Measurements from ENCODE around the gene SLC5A10.

SLC5A10 gene

DNA sequence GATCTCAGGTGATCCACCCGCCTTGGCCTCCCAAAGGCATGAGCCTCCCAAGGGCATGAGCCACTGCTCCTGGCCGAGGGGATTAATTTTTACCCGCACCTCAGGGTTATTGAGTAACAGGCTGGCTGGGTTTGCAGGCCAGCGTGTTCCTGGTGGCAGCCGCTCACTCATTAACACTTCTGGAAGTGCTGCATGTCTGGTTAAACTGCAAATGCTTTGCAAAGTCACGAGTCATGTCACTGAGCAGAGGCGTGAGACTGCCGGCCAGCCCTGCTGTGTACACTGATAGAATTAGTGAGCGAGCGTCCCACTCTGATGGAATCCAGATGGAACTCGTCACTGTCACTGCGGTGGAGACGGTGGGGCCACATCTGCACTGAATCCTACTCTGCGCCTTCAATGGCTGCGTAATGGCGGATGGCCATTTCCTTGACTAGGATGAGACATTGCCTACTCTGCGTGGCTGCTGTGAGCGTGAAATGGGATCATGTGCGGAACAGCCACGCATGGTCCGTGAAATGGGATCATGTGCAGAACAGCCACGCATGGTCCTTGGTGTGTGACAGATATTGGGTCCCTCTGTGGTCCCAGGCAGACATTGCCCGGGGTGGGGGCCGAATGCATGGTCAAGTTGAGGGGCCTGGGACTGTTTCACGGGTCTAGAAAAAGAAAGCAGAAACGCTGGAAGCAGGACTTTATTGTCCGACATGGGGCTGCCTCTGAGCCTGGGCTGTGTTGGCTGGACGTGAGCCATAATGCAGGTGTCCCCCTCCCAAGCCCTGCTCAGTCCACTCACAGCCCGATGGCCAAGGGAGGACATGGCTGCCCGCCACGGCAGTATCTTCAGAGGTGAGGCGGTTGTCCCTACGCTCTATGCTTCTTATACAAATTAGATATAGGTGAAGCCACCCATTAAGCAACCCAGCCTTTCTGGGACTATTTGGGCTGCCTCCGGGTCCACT is 740 bp upstream of the SLC5A10 start:
- Histone ChIP-seq H2BK120ac (ENCODE audit: low read depth, low read length) (no peak overlapping the region), H3K14ac (ENCODE audit: low read length) (no peak overlapping the region), H4K8ac (ENCODE audit: low read depth, low read length) (no peak overlapping the region), H3K4ac (ENCODE audit: low read length) (no peak overlapping the region), H3K27me3 (ENCODE audit: control insufficient read depth in 3 of 3, insufficient read depth in 3 of 3, low read depth in 1 of 3, low read length in 3 of 3) (peaks cover 0 to 23% (median 2%) of the 10 kb centered on the region in 3 experiments), H2BK5ac (ENCODE audit: low read length) (peak overlapping the region; percentile 42), H3K4me3 (ENCODE audit: low read length in 2 of 2) (no peak overlapping the region), H3K9me3 (replicated peaks in 1 of 2; ENCODE audit: control insufficient read depth in 2 of 2, insufficient read depth in 1 of 2, low read depth in 1 of 2, low read length in 2 of 2) (no peaks in the 10 kb centered on the region), H3K4me1 (ENCODE audit: control insufficient read depth in 2 of 2, insufficient read depth in 1 of 2, low read depth in 1 of 2, low read length in 2 of 2) (peaks cover 0 to 3% of the 10 kb centered on the region in 2 donors), H2BK12ac (ENCODE audit: low read length) (peak overlapping the region; percentile 75), H3K9ac (ENCODE audit: low read depth, low read length, poor library complexity) (peak overlapping the region; percentile 78), H3K79me1 (ENCODE audit: low read depth, low read length) (peaks cover 2% of the 10 kb centered on the region), H3K4me2 (ENCODE audit: insufficient read depth, low read length, poor library complexity, severe bottlenecking) (no peak overlapping the region), H3K36me3 (replicated peaks in 1 of 2; ENCODE audit: control insufficient read depth in 2 of 2, insufficient read depth in 2 of 2, low read length in 2 of 2) (no peaks in the 10 kb centered on the region), H4K91ac (ENCODE audit: low read depth, low read length, poor library complexity) (peak overlapping the region; percentile 49), H3K23ac (ENCODE audit: low read depth, low read length, poor library complexity) (no peak overlapping the region), H2BK15ac (ENCODE audit: low read length) (peak overlapping the region; percentile 10), H2AFZ (ENCODE audit: low read length) (no peak overlapping the region), H3K18ac (ENCODE audit: low read length) (peak overlapping the region; percentile 70), H3K27ac (replicated peaks; ENCODE audit: low read length) (no peak overlapping the region), H2AK5ac (ENCODE audit: low read depth, low read length) (peak overlapping the region; percentile 90)
- no CpG with 5 or more reads among the region's 34 CpGs for WGBS, 2 donors (ENCODE audit: extremely low coverage in 2 of 2, insufficient read length in 2 of 2, insufficient replicate concordance in 1 of 2)
- no peak for DNase-seq (ENCODE audit: low spot score)

DNA sequence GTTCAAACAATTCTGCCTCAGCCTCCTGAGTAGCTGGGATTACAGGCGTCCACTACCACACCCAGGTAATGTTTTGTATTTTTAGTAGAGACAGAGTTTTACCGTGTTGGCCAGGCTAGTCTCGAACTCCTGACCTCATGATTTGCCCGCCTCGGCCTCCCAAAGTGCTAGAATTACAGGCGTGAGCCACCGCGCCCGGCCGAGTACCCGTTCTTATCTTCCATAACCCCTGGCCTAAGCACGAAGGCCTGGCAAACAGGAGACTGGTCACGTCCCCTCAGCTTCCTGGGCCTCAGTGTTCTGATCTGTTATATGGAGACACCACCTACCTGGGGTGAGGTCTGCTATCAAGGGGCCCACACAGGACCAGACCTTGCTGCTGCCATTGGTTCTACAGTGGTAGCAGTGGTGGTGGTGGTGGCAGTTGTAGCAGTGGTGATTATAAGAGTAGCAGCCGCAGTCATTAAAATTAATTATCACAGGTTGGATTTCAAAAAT is 1.3 kb downstream of the SLC5A10 start:
- Histone ChIP-seq H3K27me3 (ENCODE audit: control insufficient read depth in 3 of 3, insufficient read depth in 3 of 3, low read depth in 1 of 3, low read length in 3 of 3) (peaks cover 0 to 7% (median 2%) of the 10 kb centered on the region in 3 experiments), H3K4ac (ENCODE audit: low read length) (no peak overlapping the region), H2BK120ac (ENCODE audit: low read depth, low read length) (no peak overlapping the region), H3K27ac (replicated peaks; ENCODE audit: low read length) (no peak overlapping the region), H4K8ac (ENCODE audit: low read depth, low read length) (no peak overlapping the region), H3K4me1 (ENCODE audit: control insufficient read depth in 2 of 2, insufficient read depth in 1 of 2, low read depth in 1 of 2, low read length in 2 of 2) (peaks cover 0 to 3% of the 10 kb centered on the region in 2 donors), H2BK15ac (ENCODE audit: low read length) (no peak overlapping the region), H3K79me1 (ENCODE audit: low read depth, low read length) (peaks cover 2% of the 10 kb centered on the region), H3K36me3 (replicated peaks in 1 of 2; ENCODE audit: control insufficient read depth in 2 of 2, insufficient read depth in 2 of 2, low read length in 2 of 2) (no peaks in the 10 kb centered on the region), H3K9me3 (replicated peaks in 1 of 2; ENCODE audit: control insufficient read depth in 2 of 2, insufficient read depth in 1 of 2, low read depth in 1 of 2, low read length in 2 of 2) (no peaks in the 10 kb centered on the region), H2BK12ac (ENCODE audit: low read length) (no peak overlapping the region), H3K9ac (ENCODE audit: low read depth, low read length, poor library complexity) (no peak overlapping the region), H2AK5ac (ENCODE audit: low read depth, low read length) (no peak overlapping the region), H3K14ac (ENCODE audit: low read length) (no peak overlapping the region), H2AFZ (ENCODE audit: low read length) (no peak overlapping the region), H3K18ac (ENCODE audit: low read length) (no peak overlapping the region), H3K23ac (ENCODE audit: low read depth, low read length, poor library complexity) (no peak overlapping the region), H4K91ac (ENCODE audit: low read depth, low read length, poor library complexity) (no peak overlapping the region), H3K4me3 (ENCODE audit: low read length in 2 of 2) (no peak overlapping the region), H3K4me2 (ENCODE audit: insufficient read depth, low read length, poor library complexity, severe bottlenecking) (no peak overlapping the region), H2BK5ac (ENCODE audit: low read length) (no peak overlapping the region)
- WGBS, 2 donors (ENCODE audit: extremely low coverage in 2 of 2, insufficient read length in 2 of 2, insufficient replicate concordance in 1 of 2): no CpG with 5 or more reads among the region's 14 CpGs
- DNase-seq (ENCODE audit: low spot score): no peak

DNA sequence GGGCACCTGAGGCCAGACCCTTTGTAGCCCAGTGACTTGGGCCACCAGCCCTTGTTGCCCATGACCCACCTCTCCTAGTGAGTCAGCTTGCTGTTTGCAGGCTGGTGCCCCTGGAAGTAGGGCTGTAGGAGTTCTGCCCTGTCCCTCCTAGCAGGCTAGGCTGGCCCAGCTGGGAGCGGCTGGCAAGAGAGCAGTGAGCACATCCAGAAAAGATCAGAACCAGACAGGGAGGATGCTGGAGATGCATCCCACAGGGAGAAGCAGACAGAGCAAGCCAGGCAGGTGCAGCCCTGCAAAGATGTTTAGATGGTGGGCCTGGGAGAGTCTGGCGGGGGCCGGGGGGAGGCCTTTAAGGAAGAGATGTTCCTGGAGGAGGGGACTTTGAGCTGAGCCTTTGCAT is 2.4 kb downstream of the SLC5A10 start:
- no peak overlapping the region for H2AK5ac ChIP-seq (ENCODE audit: low read depth, low read length)
- no peak for DNase-seq (ENCODE audit: low spot score)
- H3K23ac ChIP-seq (ENCODE audit: low read depth, low read length, poor library complexity): no peak overlapping the region
- WGBS, 2 donors (ENCODE audit: extremely low coverage in 2 of 2, insufficient read length in 2 of 2, insufficient replicate concordance in 1 of 2): no CpG with 5 or more reads among the region's 3 CpGs
- no peak overlapping the region for H4K8ac ChIP-seq (ENCODE audit: low read depth, low read length)
- H3K27me3 ChIP-seq (ENCODE audit: control insufficient read depth in 3 of 3, insufficient read depth in 3 of 3, low read depth in 1 of 3, low read length in 3 of 3): peaks cover 0 to 7% (median 2%) of the 10 kb centered on the region in 3 experiments
- H2BK120ac ChIP-seq (ENCODE audit: low read depth, low read length): no peak overlapping the region
- no peak overlapping the region for H3K27ac ChIP-seq (replicated peaks; ENCODE audit: low read length)
- no peak overlapping the region for H3K4me3 ChIP-seq (ENCODE audit: low read length in 2 of 2)
- H3K9me3 ChIP-seq (replicated peaks in 1 of 2; ENCODE audit: control insufficient read depth in 2 of 2, insufficient read depth in 1 of 2, low read depth in 1 of 2, low read length in 2 of 2): no peaks in the 10 kb centered on the region
- H2AFZ ChIP-seq (ENCODE audit: low read length): no peak overlapping the region
- peaks cover 2% of the 10 kb centered on the region for H3K79me1 ChIP-seq (ENCODE audit: low read depth, low read length)
- H2BK5ac ChIP-seq (ENCODE audit: low read length): no peak overlapping the region
- no peak overlapping the region for H3K18ac ChIP-seq (ENCODE audit: low read length)
- no peak overlapping the region for H2BK12ac ChIP-seq (ENCODE audit: low read length)
- no peak overlapping the region for H4K91ac ChIP-seq (ENCODE audit: low read depth, low read length, poor library complexity)
- no peak overlapping the region for H3K9ac ChIP-seq (ENCODE audit: low read depth, low read length, poor library complexity)
- no peaks in the 10 kb centered on the region for H3K36me3 ChIP-seq (replicated peaks in 1 of 2; ENCODE audit: control insufficient read depth in 2 of 2, insufficient read depth in 2 of 2, low read length in 2 of 2)
- no peak overlapping the region for H3K4me2 ChIP-seq (ENCODE audit: insufficient read depth, low read length, poor library complexity, severe bottlenecking)
- H3K4me1 ChIP-seq (ENCODE audit: control insufficient read depth in 2 of 2, insufficient read depth in 1 of 2, low read depth in 1 of 2, low read length in 2 of 2): peaks cover 3 to 5% of the 10 kb centered on the region in 2 donors
- H3K14ac ChIP-seq (ENCODE audit: low read length): no peak overlapping the region
- no peak overlapping the region for H3K4ac ChIP-seq (ENCODE audit: low read length)
- H2BK15ac ChIP-seq (ENCODE audit: low read length): no peak overlapping the region

- Histone ChIP-seq H3K18ac (ENCODE audit: low read length) (no peak overlapping the region), H3K27me3 (ENCODE audit: control insufficient read depth in 3 of 3, insufficient read depth in 3 of 3, low read depth in 1 of 3, low read length in 3 of 3) (peaks cover 0 to 4% (median 2%) of the 10 kb centered on the region in 3 experiments), H3K9me3 (replicated peaks in 1 of 2; ENCODE audit: control insufficient read depth in 2 of 2, insufficient read depth in 1 of 2, low read depth in 1 of 2, low read length in 2 of 2) (no peaks in the 10 kb centered on the region), H3K36me3 (replicated peaks in 1 of 2; ENCODE audit: control insufficient read depth in 2 of 2, insufficient read depth in 2 of 2, low read length in 2 of 2) (no peaks in the 10 kb centered on the region), H2BK15ac (ENCODE audit: low read length) (no peak overlapping the region), H3K23ac (ENCODE audit: low read depth, low read length, poor library complexity) (no peak overlapping the region), H2AFZ (ENCODE audit: low read length) (no peak overlapping the region), H3K4me2 (ENCODE audit: insufficient read depth, low read length, poor library complexity, severe bottlenecking) (no peak overlapping the region), H3K14ac (ENCODE audit: low read length) (no peak overlapping the region), H4K91ac (ENCODE audit: low read depth, low read length, poor library complexity) (no peak overlapping the region), H3K79me1 (ENCODE audit: low read depth, low read length) (peaks cover 2% of the 10 kb centered on the region), H4K8ac (ENCODE audit: low read depth, low read length) (no peak overlapping the region), H2BK12ac (ENCODE audit: low read length) (no peak overlapping the region), H3K4ac (ENCODE audit: low read length) (no peak overlapping the region), H2BK5ac (ENCODE audit: low read length) (no peak overlapping the region), H3K9ac (ENCODE audit: low read depth, low read length, poor library complexity) (no peak overlapping the region), H3K4me1 (ENCODE audit: control insufficient read depth in 2 of 2, insufficient read depth in 1 of 2, low read depth in 1 of 2, low read length in 2 of 2) (peaks cover 3 to 5% of the 10 kb centered on the region in 2 donors), H3K27ac (replicated peaks; ENCODE audit: low read length) (no peak overlapping the region), H3K4me3 (ENCODE audit: low read length in 2 of 2) (no peak overlapping the region), H2AK5ac (ENCODE audit: low read depth, low read length) (no peak overlapping the region), H2BK120ac (ENCODE audit: low read depth, low read length) (no peak overlapping the region)
- no peak for DNase-seq (ENCODE audit: low spot score)
- WGBS, 2 donors (ENCODE audit: extremely low coverage in 2 of 2, insufficient read length in 2 of 2, insufficient replicate concordance in 1 of 2): no CpG with 5 or more reads among the region's 6 CpGs
Observed at GRCh38 chr17:18955009-18955408, 3.0 kb downstream of the SLC5A10 start.

All from neuronal stem cell (in vitro differentiated cells).